ACC112 (cell line): Measurements from ENCODE around the gene MRPS25.
"Not testable (repeated sequence)": the region's sequence is repeated elsewhere in the genome, so short reads cannot be mapped to it uniquely, and the experiment has no call there.

Experiments
- H2AFZ ChIP-seq: fragments of 200-600 bp; sonication (generic); one replicate; pipeline ENCODE4 v1.6.0; 2017; ENCODE audit warnings: antibody characterized with exemption, low read length; ENCODE audit not compliant: unreplicated experiment
- H3K27ac ChIP-seq: fragments of 200-600 bp; sonication (generic); 2 replicates; pipeline ENCODE4 v1.5.1; 2014; ENCODE audit warnings: low read depth, mild to moderate bottlenecking, antibody characterized with exemption, low read length, moderate library complexity
- H3K27me3 ChIP-seq: fragments of 200-600 bp; sonication (generic); 2 replicates; pipeline ENCODE4 v1.6.1; 2014; ENCODE audit warnings: mild to moderate bottlenecking, antibody characterized with exemption, low read length, moderate library complexity, mixed read lengths; ENCODE audit not compliant: insufficient read depth
- H3K36me3 ChIP-seq: fragments of 200-600 bp; sonication (generic); 2 replicates; pipeline ENCODE4 v1.6.1; 2016; ENCODE audit warnings: mild to moderate bottlenecking, antibody characterized with exemption, low read length, moderate library complexity, mixed read lengths; ENCODE audit not compliant: insufficient read depth
- H3K4me1 ChIP-seq: fragments of 200-600 bp; sonication (generic); one replicate; pipeline ENCODE4 v1.6.1; 2016; ENCODE audit warnings: low read length, mixed read lengths; ENCODE audit not compliant: insufficient read depth, unreplicated experiment, control insufficient read depth
- H3K4me3 ChIP-seq: fragments of 200-600 bp; sonication (generic); 2 replicates; pipeline ENCODE4 v1.5.1; 2014; ENCODE audit warnings: mild to moderate bottlenecking, low read depth, low read length
- H3K79me2 ChIP-seq: fragments of 200-600 bp; sonication (generic); one replicate; pipeline ENCODE4 v1.6.0; 2016; ENCODE audit warnings: low read length; ENCODE audit not compliant: control insufficient read depth, unreplicated experiment, insufficient read depth

MRPS25 gene

DNA sequence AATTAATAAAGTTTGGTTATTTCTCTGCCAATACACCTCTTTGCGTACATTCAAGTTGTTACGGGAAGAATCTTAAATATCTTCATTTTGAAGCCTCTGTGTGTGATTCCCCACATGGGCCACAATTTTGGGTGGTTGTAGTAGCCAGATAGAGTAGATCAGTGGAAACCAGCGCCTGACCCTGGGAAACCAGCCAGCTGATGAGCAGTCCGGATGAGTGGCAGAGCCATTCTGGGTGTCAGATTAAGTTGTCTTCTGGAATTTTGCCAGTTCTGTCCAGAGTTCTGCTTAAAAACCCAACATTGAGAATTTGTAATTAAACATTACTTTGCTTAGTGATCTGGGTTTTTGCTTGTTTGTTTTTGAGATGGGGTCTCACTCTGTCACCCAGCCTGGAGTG, 49.7 kb downstream of the MRPS25 start:
- H2AFZ ChIP-seq = no peak overlapping the region
- H3K27ac ChIP-seq = no peak overlapping the region
- H3K36me3 ChIP-seq = peaks cover 23% of the 10 kb centered on the region
- peaks cover 11% of the 10 kb centered on the region for H3K4me1 ChIP-seq
- H3K79me2 ChIP-seq = no peaks in the 10 kb centered on the region
- no peaks in the 10 kb centered on the region for H3K27me3 ChIP-seq
- H3K4me3 ChIP-seq = no peak overlapping the region

- no peaks in the 10 kb centered on the region for H3K27me3 ChIP-seq
- H3K4me3 ChIP-seq = no peak overlapping the region
- peaks cover 23% of the 10 kb centered on the region for H3K36me3 ChIP-seq
- no peak overlapping the region for H2AFZ ChIP-seq
- 0 out of 2 replicates have a peak overlapping the region, but pooled peaks have one; percentile 8 for H3K27ac ChIP-seq
- peaks cover 11% of the 10 kb centered on the region for H3K4me1 ChIP-seq
- H3K79me2 ChIP-seq = no peaks in the 10 kb centered on the region
Observed at GRCh38 chr3:15014606-15015328, 50.3 kb downstream of the MRPS25 start.

GRCh38 chr3:15011174-15011573, 53.9 kb downstream of the MRPS25 start:
- H3K36me3 ChIP-seq = peaks cover 13% of the 10 kb centered on the region; the same call in 1 of the 2 replicates

DNA sequence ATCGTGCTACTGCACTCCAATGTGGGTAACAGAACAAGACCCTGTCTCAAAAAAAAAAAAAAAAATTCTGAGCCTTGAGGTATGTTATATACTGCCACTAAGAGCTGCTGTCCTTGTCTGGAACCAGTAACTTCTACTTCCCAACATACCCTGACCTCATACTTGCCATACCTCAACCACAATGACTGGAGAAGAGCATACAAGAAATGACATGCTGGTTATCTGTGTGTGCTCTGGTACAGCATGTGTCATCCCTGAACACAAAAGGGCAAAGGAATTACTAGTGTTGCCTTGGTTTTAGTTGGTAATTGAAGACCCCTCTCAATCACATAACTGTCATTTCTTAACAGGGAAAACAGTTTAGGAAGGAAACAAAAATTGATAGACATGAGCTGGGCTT, 54.5 kb downstream of the MRPS25 start:
- Histone ChIP-seq H3K4me3 (no peak overlapping the region), H2AFZ (no peak overlapping the region), H3K79me2 (no peaks in the 10 kb centered on the region), H3K27me3 (no peaks in the 10 kb centered on the region), H3K4me1 (peaks cover 11% of the 10 kb centered on the region), H3K36me3 (peaks cover 12% of the 10 kb centered on the region; the same call in 1 of the 2 replicates), H3K27ac (no peak overlapping the region)

More at GRCh38 chr3:15011174-15011573, 53.9 kb downstream of the MRPS25 start:
- Histone ChIP-seq H3K79me2 (no peaks in the 10 kb centered on the region), H3K4me3 (no peak overlapping the region), H3K4me1 (peaks cover 11% of the 10 kb centered on the region), H3K27me3 (no peaks in the 10 kb centered on the region), H2AFZ (no peak overlapping the region), H3K27ac (no peak overlapping the region)

DNA sequence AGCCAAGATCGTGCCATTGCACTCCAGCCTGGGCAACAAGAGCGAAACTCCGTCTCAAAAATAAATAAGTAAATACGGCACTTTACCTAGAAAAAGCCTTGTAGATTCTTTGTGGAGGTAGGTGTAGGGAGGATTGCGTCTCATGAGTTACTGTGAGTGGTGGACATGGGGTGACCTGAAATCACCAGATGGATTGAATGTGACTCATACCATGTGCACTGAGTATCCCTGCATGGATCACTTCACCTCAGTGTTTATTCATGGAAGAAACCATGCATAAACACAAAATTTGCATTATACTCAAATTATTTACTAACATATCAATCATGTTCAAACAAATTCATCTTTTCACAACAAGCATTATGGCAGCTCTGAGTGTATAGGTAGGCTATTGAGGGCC, 55.9 kb downstream of the MRPS25 start:
- H3K27me3 ChIP-seq = no peaks in the 10 kb centered on the region
- H3K4me1 ChIP-seq = no peaks in the 10 kb centered on the region
- H3K4me3 ChIP-seq = no peak overlapping the region
- H3K36me3 ChIP-seq = peaks cover 14% of the 10 kb centered on the region
- no peak overlapping the region for H3K27ac ChIP-seq
- H2AFZ ChIP-seq = no peak overlapping the region
- peaks cover 3% of the 10 kb centered on the region for H3K79me2 ChIP-seq

DNA sequence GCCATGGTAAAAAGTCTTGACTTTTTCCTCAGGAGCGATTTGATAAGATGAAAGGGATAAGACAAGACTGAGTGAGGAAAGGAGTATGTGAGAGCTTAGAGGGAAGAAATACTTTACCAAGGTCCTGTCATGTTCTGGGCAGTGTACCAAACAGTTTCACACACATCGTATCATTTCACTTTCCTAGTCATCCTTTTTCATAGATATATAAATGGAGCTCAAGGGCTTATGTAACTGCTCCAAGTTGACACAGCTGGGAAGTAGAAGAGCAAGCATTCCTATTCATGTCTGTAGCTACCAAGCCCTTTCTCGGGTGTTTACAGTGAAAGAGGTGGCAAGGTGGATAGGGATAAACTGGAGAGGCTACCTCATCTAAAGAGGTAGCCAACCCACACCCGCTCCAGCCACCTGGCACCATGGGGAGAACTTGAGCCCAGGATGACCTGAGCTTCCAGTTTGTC, 57.4 kb downstream of the MRPS25 start:
- Histone ChIP-seq H3K4me3 (no peak overlapping the region), H3K36me3 (peaks cover 11% of the 10 kb centered on the region), H2AFZ (no peak overlapping the region), H3K27ac (no peak overlapping the region), H3K79me2 (peaks cover 3% of the 10 kb centered on the region), H3K4me1 (no peaks in the 10 kb centered on the region), H3K27me3 (no peaks in the 10 kb centered on the region)

GRCh38 chr3:14999182-14999581, 65.9 kb downstream of the MRPS25 start:
- 0 out of 2 replicates have a peak, but pooled peaks cover 11% of the 10 kb centered on the region for H3K36me3 ChIP-seq
- not testable (repeated sequence) for H3K27ac ChIP-seq, H3K4me3 ChIP-seq, H2AFZ ChIP-seq, H3K4me1 ChIP-seq, H3K27me3 ChIP-seq
- H3K79me2 ChIP-seq = peaks cover 15% of the 10 kb centered on the region
